Epidermal melanocyte (primary cell): ENCODE results near the gene RNU1-4.
"Not testable (repeated sequence)": the region's sequence is repeated elsewhere in the genome, so short reads cannot be mapped to it uniquely, and the experiment has no call there.

Experiments used
- DNase-seq: peaks from one replicate; pipeline ENCODE4 v3.0.0; 2011; ENCODE audit warnings: low spot score; ENCODE audit not compliant: insufficient read length

Gene RNU1-4

DNA sequence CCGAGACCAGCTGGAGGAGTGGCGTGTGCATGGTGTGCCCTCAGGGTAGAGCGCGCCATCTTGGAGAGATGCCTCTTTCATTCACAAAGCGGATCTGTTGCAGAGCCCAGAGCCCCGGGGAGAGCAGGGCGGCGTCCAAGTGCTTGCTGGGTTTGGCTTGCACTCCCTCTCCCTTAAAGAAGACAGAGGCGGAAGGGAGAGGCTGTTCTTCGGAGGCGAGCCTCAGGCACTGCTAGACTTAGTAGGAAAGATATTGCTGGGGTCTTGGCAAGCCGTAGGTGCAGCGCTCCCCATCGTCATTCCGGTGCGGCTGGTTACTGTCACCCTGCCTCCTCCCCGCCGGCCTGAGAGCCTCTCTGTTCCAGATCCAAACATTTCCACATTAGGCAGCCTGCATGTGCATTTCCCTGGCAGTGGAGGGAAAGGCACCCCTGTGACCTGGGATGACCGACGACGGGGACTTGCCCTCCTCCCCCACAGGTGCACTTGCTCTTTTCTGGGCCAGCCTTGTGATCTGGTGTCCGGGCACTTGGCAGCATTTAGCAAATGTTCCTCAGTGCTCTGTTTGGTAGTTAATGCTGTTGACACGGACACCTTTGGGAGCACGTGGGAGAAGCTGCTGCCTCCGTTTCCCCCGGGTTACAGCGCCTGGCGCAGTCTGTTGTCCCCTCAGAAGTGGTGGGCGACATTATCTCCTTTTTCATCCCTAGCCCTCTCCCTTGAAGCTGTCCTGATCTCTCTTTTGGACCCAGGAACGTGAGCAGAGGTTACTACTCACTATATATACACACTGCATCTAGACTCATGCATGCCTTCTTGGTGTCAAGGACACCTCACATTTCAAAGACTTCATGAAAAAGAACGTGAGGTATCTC lies 25.7 kb downstream of the RNU1-4 start:
- not testable (repeated sequence) for DNase-seq

DNA sequence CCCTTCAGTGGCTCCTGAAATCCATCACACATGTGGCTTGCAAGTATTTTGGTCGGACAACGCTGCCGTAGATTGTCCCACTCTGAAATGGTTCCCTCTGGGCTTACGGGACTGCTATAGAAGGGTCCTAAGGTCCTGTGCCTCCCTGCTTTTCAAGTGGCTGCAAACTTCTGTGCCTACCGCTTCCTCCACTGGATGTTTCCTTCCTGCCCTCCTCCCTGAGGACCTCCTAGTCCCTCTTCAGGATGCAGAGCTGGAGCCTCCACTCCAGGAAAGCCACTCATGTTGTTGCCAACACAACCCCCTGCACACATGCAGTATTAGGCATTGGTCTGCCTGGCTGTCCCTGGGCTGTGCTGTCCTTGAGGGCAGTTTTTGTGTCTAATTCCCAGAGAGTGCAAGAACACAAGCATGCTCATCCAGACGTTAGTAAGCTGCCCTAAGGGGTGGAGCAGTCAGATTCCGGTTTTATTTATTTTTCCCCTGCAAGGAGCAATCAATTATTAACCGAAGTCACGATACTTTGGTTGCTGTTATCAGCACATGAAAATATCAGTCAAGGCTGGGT lies 26.5 kb downstream of the RNU1-4 start:
- DNase-seq, result not testable (repeated sequence)

DNA sequence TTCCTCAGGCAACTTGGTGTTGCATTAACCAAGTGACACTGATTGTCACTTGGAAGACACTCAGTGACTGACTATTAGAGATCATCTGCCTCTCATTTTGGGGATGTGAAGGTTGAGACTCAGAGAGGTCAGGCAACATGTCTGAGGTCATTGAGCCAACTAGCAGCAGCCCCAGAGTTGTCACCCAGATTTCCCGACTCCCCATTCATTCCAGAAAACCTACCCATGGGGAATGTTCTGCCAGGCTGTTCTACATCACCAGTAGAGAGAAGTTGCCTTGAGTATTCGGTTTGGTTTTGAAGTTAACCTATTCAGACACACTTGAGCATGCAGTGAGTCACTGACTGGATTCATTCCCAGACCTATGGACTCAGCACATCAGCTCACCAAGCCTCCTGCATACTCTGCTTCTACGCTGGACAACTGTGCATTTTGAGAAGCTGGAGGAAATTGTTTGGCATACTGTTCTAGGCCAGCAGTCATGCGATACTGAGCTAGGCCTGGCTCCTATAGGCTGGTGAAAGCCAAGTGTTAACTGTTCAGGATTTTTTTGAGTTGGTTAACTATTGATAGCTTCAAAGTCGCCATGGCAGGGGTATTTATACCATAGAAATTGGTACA lies 29.9 kb downstream of the RNU1-4 start:
- DNase-seq, result not testable (repeated sequence)

DNA sequence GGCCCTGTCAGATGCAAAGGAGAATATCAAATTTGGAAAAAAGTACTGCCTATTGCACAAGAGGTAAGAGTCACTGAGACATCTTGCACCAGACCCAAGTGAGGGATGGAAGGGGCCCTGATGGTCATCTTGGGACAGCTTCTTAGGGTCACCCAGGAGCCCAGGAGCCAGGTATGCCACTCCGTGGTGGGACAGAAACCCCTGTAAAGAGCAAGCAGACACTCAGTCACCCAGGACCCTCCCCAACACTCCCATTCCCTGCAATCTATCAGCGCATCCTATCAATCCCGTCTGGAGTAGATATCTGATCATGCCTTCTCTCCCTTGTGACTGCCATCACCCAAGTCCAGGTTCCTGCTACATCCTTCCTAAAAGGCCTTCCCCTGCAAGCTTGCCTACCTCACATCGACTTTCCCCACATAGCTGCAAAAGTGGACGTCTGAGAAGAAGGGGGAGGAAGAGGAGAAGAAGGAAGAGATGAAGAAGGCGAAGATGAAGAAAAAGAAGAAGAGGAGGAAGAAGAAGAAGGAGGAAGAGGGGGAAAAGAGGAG lies 30.7 kb downstream of the RNU1-4 start:
- not testable (repeated sequence) for DNase-seq

DNA sequence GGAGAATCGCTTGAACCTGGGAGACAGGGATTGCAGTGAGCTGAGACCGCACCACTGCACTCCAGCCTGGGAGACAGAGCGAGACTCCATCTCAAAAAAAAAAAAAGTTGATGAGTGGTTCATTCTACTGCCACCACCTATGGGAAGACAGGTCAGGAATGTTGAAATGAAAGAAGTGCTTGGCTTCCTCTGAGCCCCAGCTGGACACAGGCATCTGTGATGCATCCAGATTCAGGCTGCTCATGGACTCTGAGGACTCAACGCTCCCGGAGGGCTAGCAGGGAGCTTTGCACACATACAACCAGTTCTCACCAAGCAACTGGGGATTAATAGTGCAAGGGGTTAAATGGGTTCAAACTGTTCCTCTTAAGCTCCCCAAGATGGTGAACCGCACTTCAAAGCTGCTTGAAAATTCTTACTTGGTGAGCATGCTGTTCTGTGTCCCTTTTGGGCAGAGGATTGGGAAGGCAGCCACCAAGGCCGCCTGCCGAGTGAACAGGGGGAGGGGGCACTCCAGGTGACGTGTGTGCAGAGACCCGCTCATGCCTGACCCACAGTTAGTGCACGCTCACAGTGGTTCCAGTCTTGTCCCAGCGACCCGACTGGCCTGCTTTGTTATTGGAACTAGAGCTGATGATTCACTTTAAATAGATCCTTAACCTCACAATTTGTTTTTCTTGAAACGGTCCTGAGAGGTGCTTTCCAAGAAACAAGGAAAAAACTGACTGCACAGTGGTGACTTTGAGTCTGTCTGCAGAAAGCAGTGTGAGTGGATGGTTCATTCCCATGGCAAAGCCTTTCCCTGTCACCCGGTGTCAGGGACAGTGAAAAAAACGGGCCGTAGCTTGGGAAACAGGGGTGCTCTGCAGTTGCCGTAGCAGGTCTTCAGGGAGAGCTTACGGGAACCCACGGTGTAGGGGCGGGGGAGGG lies 32.2 kb downstream of the RNU1-4 start:
- DNase-seq, result not testable (repeated sequence)

DNA sequence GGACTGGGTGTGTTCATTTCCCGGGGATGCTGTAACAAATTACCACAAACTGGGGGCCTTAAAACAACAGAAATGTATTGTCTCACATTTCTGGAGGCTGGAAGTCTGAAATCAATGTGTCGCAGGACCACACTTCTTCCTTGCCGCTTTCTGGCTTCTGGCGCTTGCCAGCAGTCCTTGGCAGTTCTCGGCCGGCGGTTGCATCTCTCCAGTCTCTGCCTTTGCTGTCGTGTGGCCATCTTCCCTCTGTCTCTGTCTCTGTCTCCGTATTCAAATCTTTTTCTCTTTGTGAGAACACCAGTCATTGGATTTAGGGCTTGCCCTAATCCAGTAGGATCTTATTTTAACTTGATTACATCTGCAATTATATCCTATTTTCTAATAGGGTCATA lies 32.9 kb downstream of the RNU1-4 start:
- not testable (repeated sequence) for DNase-seq

DNA sequence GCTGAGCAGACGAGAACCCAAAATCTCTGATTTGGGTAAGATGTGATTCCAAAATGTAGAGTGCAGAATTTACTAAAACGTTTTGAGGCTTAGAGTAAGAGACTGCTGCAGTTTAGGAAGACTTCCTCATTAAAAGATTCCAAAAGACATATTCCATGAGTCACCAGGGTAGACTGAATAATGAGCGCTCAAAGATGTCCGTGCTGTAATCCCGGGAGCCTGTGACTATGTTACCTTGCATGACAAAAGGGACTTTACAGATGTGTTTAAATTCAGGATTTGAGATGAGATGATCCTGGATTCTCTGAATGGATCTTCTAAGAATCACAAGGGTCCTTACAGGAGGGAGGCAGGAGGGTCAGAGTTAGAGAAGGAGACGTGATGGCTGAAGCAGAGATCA lies 33.4 kb downstream of the RNU1-4 start:
- DNase-seq, result not testable (repeated sequence)

DNA sequence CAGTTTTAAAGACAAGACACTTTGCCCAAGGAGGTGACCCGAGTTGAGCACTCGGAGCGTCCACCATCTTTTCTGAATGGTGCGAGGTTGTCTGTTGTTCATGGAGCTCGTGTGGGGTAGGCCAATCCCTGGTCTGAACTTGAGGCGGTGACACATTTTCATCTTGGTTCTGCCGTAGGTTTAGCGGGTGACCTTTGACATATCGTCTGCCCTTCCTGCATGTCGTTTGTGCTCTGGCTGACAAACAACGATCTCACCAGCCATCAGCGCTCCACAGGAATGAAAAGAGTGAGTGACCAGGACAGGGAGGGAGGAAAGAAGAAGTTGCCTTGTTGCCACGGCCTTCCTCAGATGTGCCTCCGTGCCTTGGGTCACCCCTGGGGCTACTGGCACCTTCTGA lies 34.5 kb downstream of the RNU1-4 start:
- DNase-seq, result not testable (repeated sequence)

DNA sequence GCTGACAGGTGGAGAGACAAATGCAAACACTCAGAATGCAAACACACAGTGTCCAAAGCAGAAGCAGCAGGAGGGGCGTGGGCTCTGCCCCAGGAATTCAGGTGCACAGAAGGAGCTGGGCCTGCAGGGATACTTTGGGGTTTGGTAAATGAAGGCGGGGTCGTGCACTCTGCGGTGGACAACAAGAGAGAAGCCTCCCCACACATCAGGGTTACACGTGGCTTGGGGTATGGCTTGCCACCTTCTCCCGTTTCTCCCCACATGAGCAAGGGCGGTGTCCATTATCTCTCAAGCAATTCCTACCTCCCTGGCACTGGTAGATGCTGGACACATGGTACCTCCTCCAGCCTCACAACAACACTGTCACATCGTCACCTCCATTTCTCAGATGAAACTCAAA lies 35.0 kb downstream of the RNU1-4 start:
- DNase-seq, result not testable (repeated sequence)

DNA sequence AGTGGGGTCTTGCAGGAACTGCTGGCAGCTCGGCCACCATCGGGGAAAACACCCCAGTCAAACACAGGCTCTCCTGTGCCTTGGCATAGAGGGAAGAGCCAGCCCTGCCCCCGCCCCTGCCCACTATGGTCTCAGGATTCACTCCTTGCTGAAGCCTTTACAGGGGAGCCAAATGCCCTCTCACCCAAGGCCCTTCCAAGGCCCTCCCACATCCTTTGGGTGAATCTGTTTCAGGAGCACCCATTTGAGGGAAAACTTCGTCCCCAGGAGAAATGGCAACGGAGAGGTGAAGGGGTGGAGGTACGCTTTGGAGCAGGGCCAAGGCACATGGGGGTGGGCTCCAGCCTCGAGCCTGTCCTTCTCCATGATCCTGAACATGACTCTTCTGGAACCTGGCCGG lies 35.9 kb downstream of the RNU1-4 start:
- DNase-seq, result not testable (repeated sequence)

DNA sequence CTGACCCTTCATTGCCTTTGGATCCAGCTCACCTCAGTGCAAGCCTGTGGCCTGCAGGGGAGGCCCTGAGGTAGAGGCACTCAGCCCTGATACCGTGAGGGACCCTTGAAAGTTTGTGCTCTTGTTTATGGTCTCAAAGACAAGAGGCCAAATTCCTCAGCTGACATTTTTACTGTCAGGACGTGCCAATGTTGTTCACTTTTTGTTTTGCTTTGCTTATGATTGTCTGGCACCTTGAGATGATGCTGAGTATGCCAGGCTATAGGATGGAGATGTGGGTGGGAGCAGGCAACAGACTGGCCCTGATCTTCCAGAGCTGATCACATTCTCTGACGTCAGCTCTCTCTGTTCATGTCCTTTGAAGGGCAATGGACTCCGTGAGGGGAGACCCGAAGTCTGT lies 36.5 kb downstream of the RNU1-4 start:
- DNase-seq, result not testable (repeated sequence)

DNA sequence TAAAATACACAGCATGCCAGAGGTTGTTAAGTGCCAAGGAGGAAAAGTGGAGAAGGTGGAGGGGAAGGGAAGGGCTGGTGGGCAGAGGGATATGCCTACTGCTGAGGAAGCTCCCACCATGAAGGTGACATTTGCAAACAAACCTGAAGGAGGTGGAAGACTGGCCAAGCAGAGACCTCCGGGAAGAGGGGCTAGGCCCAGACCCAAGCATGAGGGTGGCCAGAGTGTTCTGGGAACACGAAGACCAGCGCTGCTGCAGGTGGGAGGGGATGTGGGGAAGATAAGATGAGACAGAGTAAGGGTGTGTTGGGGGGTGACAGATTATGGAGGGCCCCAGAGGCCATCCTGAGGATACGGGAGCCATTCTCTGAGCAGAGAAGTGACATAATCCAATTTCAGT lies 37.5 kb downstream of the RNU1-4 start:
- DNase-seq, result not testable (repeated sequence)

DNA sequence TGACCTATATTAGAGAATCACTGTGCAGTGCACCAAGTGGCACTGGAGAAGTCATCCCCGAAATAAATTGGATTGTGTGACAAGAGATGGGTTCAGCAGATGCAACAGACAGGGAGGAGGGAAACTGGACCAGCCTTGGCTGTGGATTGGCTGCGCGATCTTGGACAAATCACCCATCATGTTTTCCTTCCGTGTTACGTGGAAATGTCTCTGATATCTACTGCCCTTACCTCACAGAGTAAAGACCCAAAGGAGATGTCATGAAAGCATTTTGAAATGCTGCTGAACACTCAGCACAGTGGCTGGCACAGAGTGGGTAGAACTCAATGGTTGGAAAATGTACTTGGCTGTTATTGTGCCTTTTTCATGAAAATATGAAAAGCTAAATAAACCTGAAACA lies 39.2 kb downstream of the RNU1-4 start:
- DNase-seq, result not testable (repeated sequence)

DNA sequence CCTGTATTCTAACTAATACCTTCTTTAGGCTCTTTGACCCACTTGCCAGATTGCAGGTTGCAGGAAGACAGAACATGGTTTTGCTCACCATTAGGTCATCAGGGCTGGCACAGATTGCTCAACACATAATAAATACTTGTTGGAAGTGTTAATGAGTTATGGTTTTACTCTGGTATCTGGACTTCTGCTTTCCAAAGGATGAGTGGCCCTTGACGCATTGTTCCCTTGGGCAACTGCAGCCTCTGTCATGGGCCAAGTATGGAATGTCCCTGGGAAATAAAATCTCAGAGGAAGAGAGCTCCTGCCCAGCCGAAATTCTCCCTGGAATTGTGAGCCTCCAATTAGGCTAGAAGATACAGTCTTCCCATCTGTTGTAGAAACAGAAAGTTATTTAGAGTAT lies 40.7 kb downstream of the RNU1-4 start:
- not testable (repeated sequence) for DNase-seq

DNA sequence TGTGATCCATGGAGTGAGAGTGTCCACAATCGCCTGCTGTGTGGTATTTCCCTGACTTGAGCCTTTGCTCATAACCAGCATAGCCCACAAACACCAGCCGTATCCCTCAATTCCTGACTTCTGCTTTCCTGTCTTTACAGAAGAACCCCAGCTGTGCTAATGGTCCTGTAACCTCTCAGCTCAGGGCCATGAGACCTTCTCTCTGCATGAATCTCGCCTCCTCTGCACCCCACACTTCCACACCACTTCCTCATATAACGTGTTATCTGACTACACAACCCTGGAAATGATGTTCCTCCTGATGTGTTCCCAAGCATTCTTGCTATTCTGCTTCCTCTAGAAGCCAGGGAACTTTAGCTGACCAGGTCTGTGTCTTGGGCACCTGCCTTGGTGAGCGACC lies 41.3 kb downstream of the RNU1-4 start:
- DNase-seq, result not testable (repeated sequence)

DNA sequence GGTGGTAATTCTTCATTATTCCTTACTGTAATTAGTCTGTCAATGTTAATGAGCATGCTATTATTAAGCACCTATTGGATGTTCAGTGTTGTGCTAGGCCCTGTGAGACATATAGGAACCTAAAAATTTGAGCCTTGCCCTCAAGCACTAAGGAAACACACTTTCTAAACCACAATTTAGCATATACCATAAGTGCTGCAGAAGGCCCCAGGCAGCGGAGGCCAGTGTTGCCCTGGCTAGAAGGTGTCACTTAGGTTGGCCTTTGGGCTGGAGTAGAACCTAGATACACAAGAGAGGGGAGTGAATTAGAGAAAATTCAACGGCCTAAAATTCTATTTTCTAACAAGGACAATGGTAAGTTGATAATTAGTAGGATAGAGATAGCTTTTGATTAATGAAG lies 44.6 kb downstream of the RNU1-4 start:
- DNase-seq, result not testable (repeated sequence)

DNA sequence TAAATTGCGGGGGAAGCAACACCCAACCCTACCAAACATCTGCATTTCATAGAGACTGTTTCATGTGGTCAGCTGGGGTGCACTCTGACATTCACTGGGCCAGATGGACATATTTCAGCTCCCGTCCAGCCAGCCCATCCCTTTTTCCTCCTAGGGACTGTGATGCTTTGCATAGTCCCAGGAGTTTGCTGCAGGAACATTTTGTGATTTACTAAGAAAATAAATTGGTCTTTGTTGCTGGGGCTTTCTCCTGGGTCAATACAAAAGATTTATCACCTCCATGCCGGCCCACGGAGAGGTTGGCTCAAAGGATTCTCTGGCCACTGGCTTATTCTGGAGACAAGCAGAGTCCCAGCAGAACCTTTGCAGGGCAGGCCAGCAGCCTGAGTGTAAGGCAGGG lies 46.0 kb downstream of the RNU1-4 start:
- DNase-seq, result peak; percentile 11

DNA sequence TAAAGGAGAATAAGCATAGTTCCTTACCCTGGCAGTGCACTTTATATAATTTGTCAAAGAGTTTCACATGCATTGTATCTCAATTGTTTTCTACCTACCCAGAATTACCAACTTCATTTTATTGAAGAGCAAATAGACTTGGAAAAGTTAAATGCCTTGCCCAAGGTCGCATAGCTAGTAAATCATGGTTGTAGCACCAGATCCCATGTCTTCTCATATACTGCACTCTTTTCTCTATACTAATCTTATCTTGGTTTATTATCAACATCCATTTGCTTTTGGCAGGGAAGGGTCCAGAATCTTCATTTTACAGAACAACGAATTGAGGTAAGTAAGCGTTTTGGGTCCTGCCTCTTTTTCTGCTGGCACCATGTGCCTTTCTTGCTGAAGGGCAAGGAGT lies 46.9 kb downstream of the RNU1-4 start:
- not testable (repeated sequence) for DNase-seq

DNA sequence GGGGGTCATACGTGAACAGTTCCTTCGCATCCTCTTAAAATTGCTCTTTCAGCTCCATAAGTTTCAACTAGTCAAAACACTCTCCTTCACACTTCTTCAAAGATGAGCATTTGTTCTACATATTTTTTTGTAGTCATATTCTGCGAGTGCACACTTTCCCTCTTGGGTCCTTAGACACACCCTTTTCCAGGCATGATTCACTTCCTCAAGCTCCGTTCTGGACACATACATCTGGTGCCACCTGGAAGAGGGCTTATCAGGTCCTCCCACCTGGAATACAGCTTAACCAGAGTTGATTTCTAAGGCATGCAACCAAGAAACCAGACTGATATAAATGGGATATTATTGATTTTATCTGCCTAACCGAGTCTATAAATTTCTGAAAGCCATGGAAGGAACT lies 47.4 kb downstream of the RNU1-4 start:
- DNase-seq, result not testable (repeated sequence)
